HG03442 (cell line): ENCODE results near the gene IVNS1ABP.

Experiments used
- ATAC-seq: cut with Tn5 transposase; IDR thresholded peaks from one replicate; pipeline ENCODE4 v1.9.1; 2021; ENCODE audit warnings: mild to moderate bottlenecking, moderate library complexity; ENCODE audit not compliant: unreplicated experiment

The IVNS1ABP gene

GRCh38 chr1:185317034-185317885 lies at the start of gene IVNS1ABP:
IVNS1ABP (minus strand) TSS chr1:185317243; CDS start chr1:185309493, 7,750 bp downstream.
- peak; percentile 72 for ATAC-seq

GRCh38 chr1:185365951-185366350 lies 48.9 kb upstream of the IVNS1ABP start:
- no peak for ATAC-seq

GRCh38 chr1:185364528-185364927 lies 47.5 kb upstream of the IVNS1ABP start:
- ATAC-seq: peak; percentile 40

GRCh38 chr1:185363205-185363604 lies 46.2 kb upstream of the IVNS1ABP start:
- ATAC-seq: no peak

GRCh38 chr1:185360714-185361113 lies 43.7 kb upstream of the IVNS1ABP start:
- ATAC-seq: no peak

GRCh38 chr1:185358957-185359356 lies 41.9 kb upstream of the IVNS1ABP start:
- ATAC-seq: no peak

- ATAC-seq: no peak
Observed at GRCh38 chr1:185355947-185356346, 38.9 kb upstream of the IVNS1ABP start.

GRCh38 chr1:185353124-185353523 lies 36.1 kb upstream of the IVNS1ABP start:
- ATAC-seq: no peak

- ATAC-seq: no peak
Observed at GRCh38 chr1:185351734-185352466, 34.9 kb upstream of the IVNS1ABP start.

- ATAC-seq: no peak
Observed at GRCh38 chr1:185350027-185350442, 33.0 kb upstream of the IVNS1ABP start.

- no peak for ATAC-seq
Observed at GRCh38 chr1:185349556-185349955, 32.5 kb upstream of the IVNS1ABP start.

GRCh38 chr1:185348985-185349384 lies 31.9 kb upstream of the IVNS1ABP start:
- no peak for ATAC-seq

GRCh38 chr1:185348296-185348695 lies 31.3 kb upstream of the IVNS1ABP start:
- ATAC-seq: no peak

GRCh38 chr1:185345913-185346720 lies 29.1 kb upstream of the IVNS1ABP start:
- peak; percentile 59 for ATAC-seq

GRCh38 chr1:185343306-185343705 lies 26.3 kb upstream of the IVNS1ABP start:
- ATAC-seq: no peak

- ATAC-seq: no peak
Observed at GRCh38 chr1:185342672-185343259, 25.7 kb upstream of the IVNS1ABP start.

GRCh38 chr1:185342017-185342416 lies 25.0 kb upstream of the IVNS1ABP start:
- ATAC-seq: no peak

GRCh38 chr1:185341196-185341781 lies 24.2 kb upstream of the IVNS1ABP start:
- no peak for ATAC-seq

GRCh38 chr1:185338719-185339622 lies 21.9 kb upstream of the IVNS1ABP start:
- peak; percentile 96 for ATAC-seq
